GM18517 (cell line): ENCODE measurements around the gene CX3CL1.
"Not testable (repeated sequence)": the region's sequence is repeated elsewhere in the genome, so short reads cannot be mapped to it uniquely, and the experiment has no call there.

Experiments used
- ATAC-seq: cut with Tn5 transposase; IDR thresholded peaks from one replicate; pipeline ENCODE4 v1.9.1; 2021; ENCODE audit warnings: mild to moderate bottlenecking, moderate library complexity; ENCODE audit not compliant: unreplicated experiment

Gene CX3CL1

GRCh38 chr16:57372372-57373116, at the start of gene CX3CL1:
TSS of gene CX3CL1 (plus strand) at chr16:57372490. CDS start at chr16:57372569, 79 bp downstream.
- ATAC-seq, result no peak

DNA sequence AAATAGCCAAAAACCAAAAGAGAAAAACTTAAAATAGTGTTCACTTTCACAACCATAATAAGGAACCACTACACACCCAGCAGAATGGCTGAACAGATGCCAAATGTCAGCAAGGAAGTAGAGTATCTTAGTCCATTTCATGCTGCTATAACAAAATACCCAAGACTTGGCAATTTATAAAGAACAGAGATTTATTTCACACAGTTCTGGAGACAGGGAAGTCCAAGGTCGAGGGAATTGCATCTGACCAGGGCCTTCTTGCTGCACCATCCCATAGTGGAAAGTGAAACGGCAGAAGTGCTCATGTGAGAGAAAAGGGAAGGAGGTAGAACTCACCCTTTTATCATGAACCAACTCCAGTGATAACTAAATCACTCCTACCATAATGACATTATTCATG, 47.5 kb upstream of the CX3CL1 start:
- ATAC-seq, result no peak

DNA sequence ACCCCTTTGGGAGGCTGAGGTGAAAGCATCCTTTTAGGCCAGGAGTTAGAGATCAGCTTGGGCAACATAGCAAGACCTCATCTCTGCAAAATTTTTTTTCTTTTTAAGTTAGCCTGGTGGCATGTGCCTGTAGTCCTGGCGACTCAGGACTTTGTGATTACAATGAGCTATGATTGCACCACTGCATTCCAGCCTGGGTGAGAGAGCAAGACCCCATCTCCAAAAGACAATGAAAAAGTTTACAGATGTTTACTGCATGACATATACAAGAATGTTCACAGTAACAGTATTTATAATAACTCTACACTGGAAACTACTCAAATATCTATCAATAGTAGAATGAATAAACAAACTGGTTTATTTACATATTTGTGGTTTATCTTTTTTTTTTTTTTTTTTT, 46.8 kb upstream of the CX3CL1 start:
- ATAC-seq, result no peak

DNA sequence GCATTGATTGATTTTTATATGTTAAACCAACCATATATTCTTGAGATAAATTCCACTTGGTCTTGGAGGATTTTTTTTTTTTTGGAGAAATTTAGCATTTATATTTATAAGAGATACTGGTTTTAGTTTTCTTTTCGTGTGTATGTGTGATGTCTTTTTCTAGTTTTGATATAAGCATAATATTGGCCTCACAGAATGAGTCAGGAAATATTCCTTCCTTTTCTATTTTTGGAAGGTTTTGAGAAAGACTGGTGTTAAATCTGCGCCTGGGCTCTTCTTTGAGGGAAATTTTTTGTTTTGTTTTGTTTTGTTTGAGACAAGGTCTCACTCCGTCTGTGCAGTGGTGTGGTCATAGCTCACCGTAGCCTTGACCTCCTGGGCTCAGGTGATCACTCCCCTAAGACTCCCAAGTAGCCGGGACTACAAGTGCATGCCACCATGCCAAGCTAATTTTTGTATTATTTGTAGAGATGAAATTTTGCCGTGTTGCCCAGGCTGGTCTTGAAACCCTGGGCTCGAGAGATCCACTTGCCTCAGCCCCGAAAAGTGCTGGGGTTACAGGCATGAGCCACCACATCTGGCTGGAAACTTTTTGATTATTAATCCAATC, 42.5 kb upstream of the CX3CL1 start:
- ATAC-seq, result no peak

GRCh38 chr16:57331355-57331754, 40.9 kb upstream of the CX3CL1 start:
- no peak for ATAC-seq

DNA sequence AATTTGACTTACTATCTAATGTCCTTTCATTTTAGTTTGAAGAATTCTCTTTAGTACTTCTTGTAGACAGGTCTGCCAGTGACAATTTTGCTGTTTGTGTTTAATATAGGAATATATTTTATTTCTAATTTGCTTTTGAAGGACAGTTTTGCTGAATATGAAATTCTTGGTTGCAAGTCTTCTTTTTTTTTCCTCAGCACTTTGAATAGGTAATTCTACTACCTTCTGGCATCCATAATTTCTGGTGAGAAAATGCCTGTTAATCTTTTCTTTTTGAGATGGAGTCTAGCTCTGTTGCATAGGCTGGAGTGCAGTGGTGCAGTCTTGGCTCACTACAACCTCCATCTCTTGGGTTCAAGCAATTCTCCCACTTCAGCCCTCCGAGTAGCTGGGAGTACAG, 38.9 kb upstream of the CX3CL1 start:
- no peak for ATAC-seq

GRCh38 chr16:57335366-57335765, 36.9 kb upstream of the CX3CL1 start:
- no peak for ATAC-seq

DNA sequence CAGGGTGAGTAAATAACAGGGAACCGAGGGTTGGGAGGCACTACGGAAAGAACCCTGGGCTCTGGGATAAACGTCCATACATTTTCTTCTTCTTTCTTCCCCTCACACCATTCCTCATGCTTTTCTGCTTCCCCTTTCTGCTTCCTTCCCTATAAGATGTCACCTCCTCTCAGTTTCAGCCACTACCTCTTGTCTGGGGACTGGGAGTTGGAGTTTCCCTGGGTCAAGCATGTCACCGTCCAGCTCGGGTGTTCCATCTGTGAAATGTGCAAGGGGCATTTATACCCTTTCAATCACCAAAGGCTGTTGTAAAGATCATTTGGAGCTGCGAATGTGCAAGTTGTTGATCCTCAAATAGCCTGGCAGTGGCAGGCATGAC, 31.2 kb upstream of the CX3CL1 start:
- no peak for ATAC-seq

DNA sequence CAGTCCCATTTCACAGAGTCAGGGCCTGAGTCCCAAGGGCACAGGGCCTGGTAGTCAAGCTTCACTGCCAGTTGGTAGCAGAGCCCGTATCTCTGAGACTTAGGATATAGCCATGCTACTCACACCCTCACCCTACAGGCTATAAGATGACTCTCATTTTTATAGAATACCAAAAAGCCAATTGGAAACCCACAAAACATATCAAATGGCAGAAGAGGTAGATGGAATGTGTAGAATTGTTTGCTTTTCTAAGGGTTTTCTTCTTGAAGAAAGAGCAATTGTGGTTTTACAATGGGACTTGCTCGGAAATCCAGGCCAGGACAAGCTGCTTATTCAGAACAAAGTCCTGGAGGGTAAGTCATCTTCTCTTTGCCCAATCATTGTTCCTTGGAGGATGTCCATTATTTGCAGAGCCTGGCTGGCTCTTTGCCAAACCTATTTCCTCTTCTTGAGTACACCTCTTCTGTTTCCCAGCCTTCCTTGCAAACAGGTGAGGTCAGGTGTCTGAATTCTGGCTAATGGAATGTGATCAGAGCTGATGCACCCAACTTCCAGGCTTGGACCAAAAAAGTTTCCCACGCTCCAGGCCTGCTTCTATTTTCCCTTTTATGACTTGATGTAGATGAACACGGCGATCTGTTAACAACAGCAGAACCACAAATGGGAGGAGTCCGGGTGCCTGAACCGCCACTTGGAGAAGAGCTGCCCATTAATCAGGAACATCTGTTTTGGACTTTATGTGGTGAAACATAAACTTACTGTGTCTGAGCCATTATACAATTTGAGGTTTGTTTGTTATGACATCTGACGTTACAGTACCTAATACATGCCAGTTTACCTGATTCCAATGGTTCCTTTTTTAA, 30.6 kb upstream of the CX3CL1 start:
- no peak for ATAC-seq

GRCh38 chr16:57342606-57343005, 29.7 kb upstream of the CX3CL1 start:
- ATAC-seq, result not testable (repeated sequence)

GRCh38 chr16:57343221-57343620, 29.1 kb upstream of the CX3CL1 start:
- no peak for ATAC-seq

GRCh38 chr16:57344094-57344493, 28.2 kb upstream of the CX3CL1 start:
- not testable (repeated sequence) for ATAC-seq

- no peak for ATAC-seq
Measured at GRCh38 chr16:57345021-57345420, 27.3 kb upstream of the CX3CL1 start.

DNA sequence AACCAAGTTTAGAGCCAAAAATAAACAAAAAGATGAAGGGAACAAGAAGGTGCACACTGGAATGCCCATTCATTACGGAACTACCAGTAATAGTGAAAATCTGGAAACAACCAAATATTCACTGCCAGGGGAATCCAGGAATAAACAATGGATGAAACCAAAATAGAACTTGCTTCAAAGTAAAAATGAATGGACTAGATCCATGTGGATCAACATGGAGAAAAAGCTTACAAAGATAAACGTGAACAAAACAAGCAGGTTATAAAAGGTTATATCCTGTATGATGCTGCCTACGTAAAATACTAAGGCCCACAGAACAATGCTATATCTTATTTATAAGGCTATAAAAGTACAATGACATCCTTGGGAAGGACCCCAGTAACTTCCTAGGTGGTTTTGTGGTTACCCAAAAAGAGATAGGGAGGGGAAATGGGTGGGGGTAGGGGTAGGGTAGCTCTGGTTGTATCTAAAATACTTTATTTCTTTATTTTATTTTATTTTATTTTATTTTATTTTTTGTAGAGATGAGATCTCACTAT, 26.6 kb upstream of the CX3CL1 start:
- no peak for ATAC-seq

DNA sequence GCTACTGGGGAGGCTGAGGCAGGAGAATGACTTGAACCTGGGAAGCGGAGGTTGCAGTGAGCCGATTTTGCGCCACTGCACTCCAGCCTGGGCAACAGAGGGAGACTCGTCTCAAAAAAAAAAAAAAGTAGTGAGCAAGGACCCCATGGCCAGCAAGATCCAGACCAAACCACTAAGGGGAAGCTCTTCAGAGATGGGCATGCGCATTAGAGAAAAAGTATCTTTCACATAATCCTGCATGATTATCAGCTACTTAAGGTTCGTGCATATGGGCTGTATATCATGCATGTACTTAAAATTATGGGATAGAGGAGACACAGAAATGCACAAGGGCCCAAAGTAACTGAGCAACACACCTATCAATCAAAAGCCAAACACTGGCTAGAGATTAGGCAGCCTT, 24.4 kb upstream of the CX3CL1 start:
- ATAC-seq, result no peak

DNA sequence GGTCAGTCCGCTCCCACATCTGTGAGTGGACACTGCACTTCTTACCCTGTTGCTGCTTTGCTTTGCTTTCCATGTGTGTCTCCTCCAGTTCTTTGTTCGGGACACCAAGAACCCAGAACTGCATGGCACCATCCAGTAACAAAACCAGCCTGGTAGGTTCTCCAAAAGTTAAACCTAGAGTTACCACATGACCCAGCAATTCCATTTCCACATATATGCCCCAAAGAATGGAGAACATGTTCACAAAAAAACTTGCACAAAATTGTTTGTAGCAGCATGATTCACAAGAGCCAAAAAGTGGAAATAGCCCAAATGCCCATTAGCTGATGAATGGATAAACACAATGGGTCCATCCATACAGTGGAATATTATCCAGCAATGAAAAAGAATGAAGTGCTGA, 24.0 kb upstream of the CX3CL1 start:
- ATAC-seq, result no peak

- peak; percentile 85 for ATAC-seq
Measured at GRCh38 chr16:57349212-57350031, 22.9 kb upstream of the CX3CL1 start.

- ATAC-seq, result no peak
Measured at GRCh38 chr16:57352636-57353047, 19.6 kb upstream of the CX3CL1 start.

- no peak for ATAC-seq
Measured at GRCh38 chr16:57354311-57354710, 18.0 kb upstream of the CX3CL1 start.

DNA sequence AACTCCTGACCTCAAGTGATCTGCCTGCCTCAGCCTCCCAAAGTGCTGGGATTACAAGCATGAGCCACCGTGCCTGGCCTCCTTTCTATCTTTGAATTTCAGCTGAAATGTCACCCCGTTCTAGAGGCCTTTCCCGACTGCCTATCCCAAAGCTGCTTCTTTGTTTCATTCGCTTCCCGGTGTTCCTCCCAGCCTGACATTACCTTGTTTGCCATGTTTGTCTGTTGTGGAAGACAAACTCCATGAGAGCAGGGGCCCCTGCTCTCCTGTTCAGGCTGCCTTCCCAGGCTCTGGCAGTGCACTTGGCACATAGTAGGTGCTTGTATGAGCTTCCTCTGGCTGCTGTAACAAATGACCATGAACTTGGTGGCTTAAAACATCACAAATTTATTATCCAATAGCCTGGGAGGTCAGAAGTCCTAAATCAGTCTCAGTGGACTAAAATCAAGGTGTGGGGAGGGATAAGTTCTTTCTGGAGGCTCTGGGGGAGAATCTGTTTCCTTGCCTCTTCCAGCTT, 16.3 kb upstream of the CX3CL1 start:
- ATAC-seq, result no peak
